K562 (cell line): ENCODE data around the gene HSPA8.
"Not testable (repeated sequence)": the region's sequence is repeated elsewhere in the genome, so short reads cannot be mapped to it uniquely, and the experiment has no call there.

ENCODE experiments used
- TEAD2 ChIP-seq: fragments of 450-650 bp; IDR thresholded peaks from 2 replicates; pipeline ENCODE4 v1.6.1; 2016; ENCODE audit warnings: missing genetic modification characterization, control low read depth, missing compliant biosample characterization
- ZNF146 ChIP-seq: IDR thresholded peaks from one replicate; pipeline ENCODE4 v1.6.1; 2018; ENCODE audit warnings: missing compliant biosample characterization; ENCODE audit not compliant: unreplicated experiment

DNA sequence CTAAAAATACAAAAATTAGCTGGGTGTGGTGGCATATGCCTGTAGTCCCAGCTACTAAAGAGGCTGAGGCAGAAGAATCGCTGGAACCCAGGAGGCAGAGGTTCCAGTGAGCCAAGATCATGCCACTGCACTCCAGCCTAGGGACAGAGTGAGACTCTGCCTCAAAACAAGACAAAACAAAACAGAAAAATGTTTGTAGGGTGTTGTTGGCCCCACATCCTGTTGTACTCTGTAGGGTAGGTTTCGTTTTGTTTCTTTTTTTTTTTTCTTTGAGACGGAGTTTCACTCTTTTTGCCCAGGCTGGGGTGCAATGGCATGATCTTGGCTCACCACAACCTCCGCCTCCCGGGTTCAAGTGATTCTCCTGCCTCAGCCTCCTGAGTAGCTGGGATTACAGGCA lies 25.7 kb upstream of the HSPA8 start:
- TF ChIP-seq ZNF146 (CRISPR knock-in tag); TEAD2 (tag): not testable (repeated sequence)
